Fibroblast of lung (primary cell): ENCODE data around the gene FGR.

Source experiments
- EZH2 ChIP-seq: IDR thresholded peaks from 2 replicates; pipeline ENCODE4 v1.5.1; 2012; ENCODE audit warnings: low read length, control low read depth, mild to moderate bottlenecking; ENCODE audit errors: missing control alignments
- TF ChIP-seq, protein P1 (sequence below), 2 donors: IDR thresholded peaks in 1 of 2; conservative IDR thresholded peaks in 1 of 2; 1 replicate in 1 of 2; 2 replicates in 1 of 2; pipeline ENCODE4 v1.5.1; 2011 to 2012; ENCODE audit warnings: low read length in 2 of 2, control low read depth in 1 of 2, inconsistent platforms in 1 of 2, low read depth in 1 of 2, mild to moderate bottlenecking in 1 of 2

DNA sequence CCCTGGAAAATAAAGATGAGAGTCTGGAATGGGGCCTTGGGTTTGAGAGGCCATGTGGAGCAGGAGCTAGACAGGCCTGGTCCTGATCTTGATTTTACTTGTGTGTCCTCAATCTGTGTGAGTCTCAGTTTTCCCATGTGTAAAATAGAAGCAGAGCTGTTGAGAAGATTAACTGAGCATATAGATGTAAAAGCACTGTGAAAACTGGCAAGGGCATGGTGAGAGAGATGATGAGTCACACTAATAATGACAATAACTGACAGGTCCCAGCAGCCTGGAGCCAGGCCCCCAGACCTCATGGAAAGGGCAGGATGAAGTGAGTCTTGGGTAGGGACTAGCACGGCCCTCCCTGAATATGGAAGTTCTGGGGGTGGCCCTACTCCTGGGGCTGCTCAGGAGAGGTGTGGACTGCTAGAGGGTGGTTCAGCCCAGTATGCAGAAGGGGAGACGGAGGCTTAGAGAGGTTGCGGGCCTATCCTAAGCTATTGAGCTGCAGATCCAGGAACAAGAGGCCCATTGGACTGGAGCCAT is 28.2 kb downstream of the FGR start:
- TF ChIP-seq, protein P1, sequence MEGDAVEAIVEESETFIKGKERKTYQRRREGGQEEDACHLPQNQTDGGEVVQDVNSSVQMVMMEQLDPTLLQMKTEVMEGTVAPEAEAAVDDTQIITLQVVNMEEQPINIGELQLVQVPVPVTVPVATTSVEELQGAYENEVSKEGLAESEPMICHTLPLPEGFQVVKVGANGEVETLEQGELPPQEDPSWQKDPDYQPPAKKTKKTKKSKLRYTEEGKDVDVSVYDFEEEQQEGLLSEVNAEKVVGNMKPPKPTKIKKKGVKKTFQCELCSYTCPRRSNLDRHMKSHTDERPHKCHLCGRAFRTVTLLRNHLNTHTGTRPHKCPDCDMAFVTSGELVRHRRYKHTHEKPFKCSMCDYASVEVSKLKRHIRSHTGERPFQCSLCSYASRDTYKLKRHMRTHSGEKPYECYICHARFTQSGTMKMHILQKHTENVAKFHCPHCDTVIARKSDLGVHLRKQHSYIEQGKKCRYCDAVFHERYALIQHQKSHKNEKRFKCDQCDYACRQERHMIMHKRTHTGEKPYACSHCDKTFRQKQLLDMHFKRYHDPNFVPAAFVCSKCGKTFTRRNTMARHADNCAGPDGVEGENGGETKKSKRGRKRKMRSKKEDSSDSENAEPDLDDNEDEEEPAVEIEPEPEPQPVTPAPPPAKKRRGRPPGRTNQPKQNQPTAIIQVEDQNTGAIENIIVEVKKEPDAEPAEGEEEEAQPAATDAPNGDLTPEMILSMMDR (conservative IDR thresholded peaks at IDR 0.05 in 1 of 2, IDR thresholded peaks at IDR 0.05 in 1 of 2; ENCODE audit: low read depth in 1 of 2, low read length in 2 of 2) = no peak
- no peak for TF ChIP-seq EZH2
